Cerebellar nuclear complex (tissue), 1 donor: ENCODE results near the gene SF3A2.

Experiments
- DNase-seq, 2 experiments: peaks; one replicate each; lab custom pipeline; 2025; lab: John Stamatoyannopoulos, UW

Gene SF3A2

DNA sequence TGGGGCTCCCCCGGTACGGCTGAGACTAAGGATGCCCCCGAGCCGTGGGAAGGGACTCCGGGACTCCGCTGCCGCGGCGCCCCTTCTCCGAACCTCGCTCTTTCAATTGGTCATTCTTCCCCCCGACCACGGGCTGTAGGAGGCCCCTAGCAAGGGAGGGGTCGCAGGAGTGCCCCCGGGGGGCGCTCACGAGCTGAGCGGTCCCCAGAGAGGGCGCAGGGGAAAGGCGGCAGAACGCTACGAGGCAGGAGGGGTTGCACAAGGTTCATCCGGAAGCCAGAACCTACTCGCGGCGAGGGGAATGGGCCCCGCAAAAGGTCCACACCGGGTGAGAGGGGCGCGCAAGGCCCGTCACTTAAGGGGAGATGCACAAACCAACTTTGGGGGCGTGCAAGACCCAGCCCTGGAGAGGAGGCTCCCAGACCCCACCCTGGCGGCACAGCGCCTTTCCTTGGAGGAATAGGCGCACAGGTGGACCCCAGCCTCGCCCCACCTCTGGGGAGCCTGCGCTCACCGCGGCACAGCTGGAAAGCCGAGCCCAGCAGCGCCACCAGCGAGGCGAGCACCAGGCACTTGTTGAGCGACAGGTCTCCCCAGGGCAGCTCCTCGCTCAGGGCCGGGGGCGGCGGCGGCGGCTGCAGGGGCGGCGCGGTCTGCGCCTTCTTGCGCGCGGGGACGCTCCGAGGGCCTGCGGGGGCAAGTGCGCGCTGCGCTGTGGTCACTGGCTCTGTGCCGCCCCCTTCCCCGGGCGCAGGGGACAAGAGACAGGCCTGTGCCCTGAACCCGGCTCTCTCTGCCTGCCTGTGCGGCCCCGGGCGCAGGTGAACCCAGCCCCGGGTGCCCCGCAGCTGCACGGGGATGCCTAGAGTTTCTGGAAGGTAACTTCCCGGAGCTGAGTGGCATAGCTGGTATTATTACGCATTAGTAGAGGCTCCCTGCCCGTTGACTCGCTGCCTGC, 16.8 kb downstream of the SF3A2 start:
- DNase-seq: no peak

- no peak for DNase-seq
These were observed 17.6 kb downstream of the SF3A2 start for GRCh38 chr19:2254064-2254872.

GRCh38 chr19:2255112-2255845, 18.7 kb downstream of the SF3A2 start:
- no peak for DNase-seq

GRCh38 chr19:2255982-2256685, 19.5 kb downstream of the SF3A2 start, which contains the start of gene JSRP1:
Gene JSRP1 (minus strand): TSS chr19:2256417. CDS start chr19:2255314, 1,103 bp downstream.
- no peak for DNase-seq

DNA sequence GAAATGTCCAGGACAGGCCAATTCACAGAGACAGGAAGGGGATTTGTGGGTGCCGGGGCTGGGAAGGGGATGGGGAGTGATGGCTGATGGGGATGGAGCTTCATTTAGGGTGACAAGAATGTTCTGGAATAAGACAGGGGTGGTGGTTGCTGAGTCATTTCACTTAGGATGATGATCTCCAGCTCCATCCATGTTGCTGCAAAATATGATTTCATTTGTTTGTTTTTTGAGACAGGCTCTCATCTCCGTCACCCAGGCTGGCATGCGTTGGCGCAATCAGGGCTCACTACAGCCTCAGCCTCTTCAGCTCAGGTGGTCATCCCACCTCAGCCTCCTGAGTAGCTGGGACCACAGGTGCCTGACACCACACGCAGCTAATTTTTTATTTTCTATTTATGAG, 22.7 kb downstream of the SF3A2 start:
- DNase-seq: no peak

DNA sequence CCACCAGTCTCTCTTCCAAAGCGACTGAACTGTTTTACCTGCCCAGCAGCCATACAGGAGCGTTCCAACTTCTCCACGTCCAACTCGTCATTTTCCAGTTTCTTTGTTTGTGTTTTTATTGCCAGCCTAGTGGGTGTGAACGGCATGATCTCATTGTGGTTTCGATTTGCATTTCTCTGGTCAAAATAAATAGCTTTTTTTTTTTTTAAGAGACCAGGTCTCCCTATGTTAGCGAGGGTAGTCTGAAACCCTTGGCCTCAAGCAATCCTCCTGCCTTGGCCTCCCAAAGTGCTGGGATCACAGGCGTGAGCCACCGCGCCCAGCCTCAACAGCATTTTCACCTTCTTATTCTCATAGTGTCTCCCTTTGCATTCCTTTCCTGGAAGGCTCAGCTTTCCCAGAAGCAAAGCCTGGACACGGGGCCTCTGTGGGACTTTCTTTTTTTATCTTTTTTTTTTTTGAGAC, 23.7 kb downstream of the SF3A2 start:
- no peak for DNase-seq

DNA sequence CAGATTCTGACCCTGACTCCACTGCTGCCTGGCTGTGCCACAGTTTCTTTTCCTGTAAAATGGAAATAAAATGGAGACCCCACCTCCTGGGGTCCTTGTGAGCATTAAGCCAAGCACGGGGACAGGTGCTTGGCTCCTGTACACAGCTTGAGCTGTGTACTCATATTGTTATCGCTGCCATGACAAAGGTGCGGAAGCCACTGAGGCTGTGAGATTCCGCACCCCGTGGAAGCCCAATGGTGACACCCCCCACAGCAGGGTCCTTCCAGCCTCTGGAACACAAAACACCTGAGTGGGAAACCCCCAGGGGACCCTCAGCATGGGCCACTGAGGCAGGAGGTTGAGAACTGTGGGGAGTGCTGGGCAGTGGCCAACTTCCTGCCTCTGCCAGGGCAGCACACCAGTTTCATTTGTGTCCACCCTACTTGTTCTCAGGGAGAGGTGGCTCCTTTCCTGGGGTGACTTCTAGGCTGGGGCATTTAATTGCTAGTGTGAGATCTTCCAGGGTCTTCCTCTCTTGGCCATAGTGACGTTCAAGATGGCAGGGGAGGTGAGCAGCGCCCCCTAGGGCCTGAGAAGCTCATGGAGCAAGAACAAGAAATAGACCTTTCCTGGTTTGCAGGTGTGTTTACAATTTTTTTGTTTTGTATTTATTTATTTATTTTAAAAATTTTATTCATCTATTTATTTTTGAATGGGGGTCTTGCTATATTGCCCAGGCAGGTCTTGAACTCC, 25.0 kb downstream of the SF3A2 start:
- no peak for DNase-seq

DNA sequence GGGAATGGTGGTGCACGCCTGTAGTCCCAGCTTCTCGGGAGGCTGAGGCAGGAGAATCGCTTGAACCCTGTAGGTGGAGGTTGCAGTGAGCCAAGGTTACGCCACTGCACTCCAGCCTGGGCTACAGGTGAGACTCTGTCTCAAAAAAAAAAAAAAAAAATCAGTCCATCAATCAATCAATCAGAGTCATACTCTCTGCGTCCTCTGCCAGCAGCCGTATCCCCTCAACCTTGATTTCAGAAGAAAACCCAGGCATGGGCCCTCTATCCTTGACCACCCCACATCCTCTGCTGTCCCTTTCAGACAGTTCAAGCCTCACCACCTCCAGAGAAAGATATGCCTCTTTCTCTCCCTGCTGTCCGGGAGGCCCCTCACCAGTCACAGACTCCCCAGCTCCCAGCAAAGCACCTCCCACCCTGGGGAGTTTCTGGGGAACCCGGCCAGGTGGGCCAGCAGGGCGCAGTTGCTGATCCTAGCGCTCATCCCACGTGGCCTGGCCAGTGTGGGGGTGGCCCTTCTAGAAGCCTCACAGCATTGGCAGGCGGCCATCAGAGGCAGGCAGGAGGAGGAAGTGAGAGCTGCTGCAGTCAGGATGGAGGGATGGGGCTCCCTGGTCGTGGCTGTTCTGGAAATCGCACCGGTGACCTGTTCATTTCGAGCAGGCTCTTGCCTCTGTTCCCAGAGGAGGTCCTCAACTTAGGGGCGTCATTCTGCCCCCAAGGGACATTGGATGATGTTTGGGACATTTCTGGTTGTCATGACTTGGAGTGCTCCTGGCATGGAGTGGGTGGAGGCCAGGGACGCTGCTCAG, 29.8 kb downstream of the SF3A2 start:
- DNase-seq: peak in 1 of 2 experiments; percentile 37

DNA sequence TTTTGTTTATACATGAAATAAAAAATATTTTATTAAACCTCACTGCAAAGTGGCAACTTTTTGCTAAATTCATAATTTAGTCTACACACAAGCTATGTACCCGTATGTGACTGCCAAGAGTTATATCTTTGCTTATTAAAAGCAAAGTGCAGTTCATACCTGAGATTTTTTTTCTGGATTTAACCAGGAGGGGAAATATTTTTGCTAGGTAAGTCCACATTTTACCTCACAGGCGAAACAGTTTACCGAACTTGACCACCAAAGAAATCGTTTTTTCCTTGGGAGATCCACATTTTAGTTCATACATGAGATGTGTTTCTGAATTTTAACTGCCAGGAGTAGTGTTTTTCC, 31.8 kb downstream of the SF3A2 start:
- no peak for DNase-seq

DNA sequence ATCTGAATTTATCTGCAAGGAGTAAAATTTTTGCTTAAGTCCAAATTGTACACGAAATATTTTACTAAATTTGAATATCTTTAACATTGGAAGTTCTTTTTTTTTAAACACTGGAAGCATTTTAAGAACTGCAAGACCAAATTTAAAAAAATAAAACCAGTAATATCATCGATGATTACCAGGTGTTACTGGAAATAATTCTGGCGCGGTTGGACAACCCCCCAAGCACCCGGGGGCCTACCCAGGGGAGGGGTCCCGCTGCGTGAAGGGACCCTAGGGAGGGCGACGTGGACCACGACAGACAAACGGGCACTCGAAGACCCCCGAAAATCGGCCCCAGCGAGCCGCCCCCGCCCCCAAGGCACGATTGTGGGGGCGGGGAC, 32.2 kb downstream of the SF3A2 start:
- DNase-seq: no peak

DNA sequence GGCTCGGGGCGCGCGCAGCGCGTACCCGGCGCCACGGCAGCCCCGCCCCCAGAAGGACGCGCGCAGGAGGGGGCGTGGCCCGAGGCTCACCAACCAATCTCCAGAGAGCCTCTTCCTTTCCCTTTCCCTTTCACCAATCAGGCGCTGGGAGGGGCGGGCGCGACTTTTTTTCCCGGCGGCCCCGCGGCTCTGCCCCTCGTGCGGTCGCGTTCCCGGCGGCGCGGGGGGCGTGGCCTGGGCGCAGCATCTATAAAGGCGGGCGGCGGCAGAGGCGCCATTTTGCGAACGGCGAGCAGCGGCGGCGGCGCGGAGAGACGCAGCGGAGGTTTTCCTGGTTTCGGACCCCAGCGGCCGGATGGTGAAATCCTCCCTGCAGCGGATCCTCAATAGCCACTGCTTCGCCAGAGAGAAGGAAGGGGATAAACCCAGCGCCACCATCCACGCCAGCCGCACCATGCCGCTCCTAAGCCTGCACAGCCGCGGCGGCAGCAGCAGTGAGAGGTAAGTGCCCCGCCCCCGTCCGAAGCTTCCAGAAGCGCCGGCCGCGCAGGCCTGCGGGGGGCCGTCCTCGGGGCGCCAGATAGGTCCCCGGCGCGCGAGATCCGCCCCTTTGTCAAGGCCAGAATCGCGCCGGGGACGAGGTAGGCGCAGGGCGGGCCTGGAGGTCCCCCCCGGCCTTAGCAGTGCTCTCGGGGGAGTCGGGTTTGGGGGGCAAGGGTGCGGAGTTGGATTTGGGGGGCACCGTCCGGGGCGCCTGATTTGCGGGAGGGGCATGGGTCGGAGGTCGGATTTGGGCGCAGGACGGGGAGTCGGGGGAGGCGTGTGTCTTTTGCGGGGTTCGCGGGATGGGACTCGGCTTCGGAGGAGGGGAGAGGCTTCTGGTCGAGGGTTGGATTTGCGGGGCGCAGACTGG, 32.9 kb downstream of the SF3A2 start:
- peak; percentile 78 to 94 for DNase-seq

- no peak for DNase-seq
These were observed 33.5 kb downstream of the SF3A2 start for GRCh38 chr19:2270157-2270422.

DNA sequence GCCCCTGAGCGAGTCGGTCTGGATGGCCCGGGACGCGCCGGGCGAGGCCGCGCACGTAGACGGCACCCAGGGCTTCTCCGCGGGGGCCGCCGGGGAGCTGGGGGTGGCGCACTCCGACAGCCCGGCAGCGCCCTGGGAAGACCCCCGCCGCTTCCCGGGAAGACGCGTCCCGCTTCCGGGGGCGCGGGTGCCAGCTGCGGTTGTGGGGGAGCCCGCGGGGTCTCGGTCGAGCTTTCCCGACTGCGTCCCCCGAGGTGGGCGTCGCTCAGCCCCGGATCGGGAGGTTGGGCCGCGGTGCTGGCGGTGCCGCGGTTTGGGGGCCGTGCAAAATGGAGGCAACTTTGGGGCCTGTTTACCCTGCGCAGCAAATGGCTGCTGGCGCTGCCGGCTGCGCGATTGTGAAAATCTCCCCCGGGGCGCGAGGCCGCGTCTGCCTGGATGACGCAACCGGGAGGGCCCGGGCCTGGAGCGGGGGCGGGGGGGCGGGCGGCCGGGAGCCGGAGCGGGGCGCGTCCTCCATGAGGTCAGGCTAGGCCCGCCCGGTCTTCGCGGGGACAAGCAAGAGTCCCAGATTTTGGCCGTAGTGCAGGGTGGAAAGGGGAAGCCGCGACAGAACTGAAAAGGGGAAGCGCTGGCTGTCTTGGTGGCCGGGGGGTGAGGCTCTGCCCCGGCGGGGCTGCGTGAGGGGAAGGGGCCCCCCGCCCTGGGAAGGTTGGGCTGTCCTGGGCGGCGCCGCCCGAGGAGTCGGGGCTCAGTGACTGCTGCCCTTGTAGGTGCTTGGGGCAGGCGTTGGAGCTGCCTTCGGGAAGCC, 34.0 kb downstream of the SF3A2 start:
- DNase-seq: no peak

DNA sequence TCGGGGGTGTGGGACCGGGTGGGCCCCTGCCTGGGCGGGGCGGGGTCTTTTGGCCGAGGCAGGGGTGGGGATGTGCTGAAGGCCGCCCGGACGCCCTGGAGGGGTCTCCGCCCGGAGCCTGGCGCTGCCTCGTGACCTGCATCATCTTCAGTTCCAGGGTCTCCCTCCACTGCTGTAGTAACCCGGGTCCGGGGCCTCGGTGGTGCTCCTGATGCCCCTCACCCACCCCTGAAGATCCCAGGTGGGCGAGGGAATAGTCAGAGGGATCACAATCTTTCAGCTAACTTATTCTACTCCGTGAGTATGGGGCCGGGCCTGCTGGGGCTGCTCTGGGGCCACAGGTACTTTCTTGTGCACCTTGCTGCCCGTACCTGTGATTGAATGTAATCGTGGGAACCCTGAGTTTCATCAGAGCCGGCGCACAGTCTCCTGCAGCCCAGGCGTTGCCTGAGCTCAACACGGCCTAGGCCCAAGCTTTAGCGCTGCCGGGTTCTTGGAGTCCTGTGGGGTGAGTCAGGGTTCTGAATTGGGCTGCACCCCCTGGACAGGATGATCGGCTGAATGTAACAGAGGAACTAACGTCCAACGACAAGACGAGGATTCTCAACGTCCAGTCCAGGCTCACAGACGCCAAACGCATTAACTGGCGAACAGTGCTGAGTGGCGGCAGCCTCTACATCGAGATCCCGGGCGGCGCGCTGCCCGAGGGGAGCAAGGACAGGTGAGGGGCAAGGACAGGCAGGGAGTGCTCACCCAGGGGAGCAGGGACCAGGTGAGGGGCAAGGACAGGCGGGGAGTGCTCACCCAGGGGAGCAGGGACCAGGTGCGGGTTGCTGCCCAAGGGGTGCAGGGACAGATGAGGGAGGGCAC, 34.8 kb downstream of the SF3A2 start:
- no peak for DNase-seq

- DNase-seq: no peak
These were observed 36.9 kb downstream of the SF3A2 start for GRCh38 chr19:2273356-2274184.

GRCh38 chr19:2274185-2274711, 37.6 kb downstream of the SF3A2 start:
- DNase-seq: no peak
